Sciatic nerve (tissue), 2 donors: ENCODE measurements around the gene PNMA8B. TPM values are rescaled to one million over a fixed set of nuclear protein-coding genes. Genes with fewer than 3 reads are reported as not detected.

Source experiments
- ATAC-seq: fragments of 200-7000 bp; cut with Tn5 transposase; one replicate; pipeline ENCODE4 v1.9.1; 2020; ENCODE audit warnings: mild to moderate bottlenecking, moderate library complexity
- DNase-seq: peaks from one replicate; pipeline ENCODE4 v3.0.0-alpha.2; 2020; ENCODE audit warnings: low spot score
- intact Hi-C: fragments of 100-400 bp; cut with DNase I; formaldehyde crosslinking; loops from one replicate; pipeline ENCODE4 v1.14.2; 2022
- total RNA-seq: library from RNA; stranded (reverse); fragmentation: NEBNext Ultra II Directional; extraction: Animal tissue kit (Norgen Biotek cat#: 25700); gene quantifications from one replicate; pipeline ENCODE4 v1.2.1, GENCODE V29; 2021
- donor health status: DM: no; HTN: no; CAD: no.
- donor health status: DM: no; HTN: no; CAD: no.

Gene PNMA8B
- total RNA-seq, 1 donor from 2014 or later: 3.6 TPM

GRCh38 chr19:46441866-46442265, 53.8 kb downstream of the PNMA8B start:
- ATAC-seq (no peak), DNase-seq (no peak)
- intact Hi-C loops: no loop called here

Other genes with a start within 250 kb of the PNMA8B start
- gene HIF3A, start 198.8 kb downstream of the PNMA8B start, total RNA-seq: 55.0 TPM
- gene PPP5C, start 148.8 kb downstream of the PNMA8B start, total RNA-seq: 46.9 TPM
- 9.0 TPM for gene CCDC8, start 82.3 kb downstream of the PNMA8B start, total RNA-seq
- not detected for gene PNMA8C, start 66.9 kb downstream of the PNMA8B start, total RNA-seq
- 9.3 TPM for gene PNMA8A, start 24.3 kb downstream of the PNMA8B start, total RNA-seq
- gene CALM3, start 105.5 kb upstream of the PNMA8B start, total RNA-seq: 237 TPM
- 8.0 TPM for gene PTGIR, start 129.2 kb upstream of the PNMA8B start, total RNA-seq
- gene GNG8, start 140.3 kb upstream of the PNMA8B start, total RNA-seq: not detected
- gene DACT3, start 165.3 kb upstream of the PNMA8B start, total RNA-seq: 22.2 TPM
- gene PRKD2, start 221.2 kb upstream of the PNMA8B start, total RNA-seq: 54.0 TPM